A549 (cell line): ENCODE measurements around the gene ANKRD33B.

Experiments used
- CBX2 ChIP-seq: fragments of 200-600 bp; sonication (generic); IDR thresholded peaks from 2 replicates; pipeline ENCODE4 v1.6.1; 2016; ENCODE audit warnings: low read depth, mild to moderate bottlenecking, borderline replicate concordance
- JUNB ChIP-seq: fragments of >200 bp; sonication (Bioruptor Twin); formaldehyde crosslinking; IDR thresholded peaks from 2 replicates; pipeline ENCODE4 v1.6.1; 2016
- POLR2A ChIP-seq: IDR thresholded peaks from 2 replicates; pipeline ENCODE4 v1.6.1; 2012; ENCODE audit warnings: mild to moderate bottlenecking, low read length
- RFX5 ChIP-seq: fragments of 450-650 bp; IDR thresholded peaks from 2 replicates; pipeline ENCODE4 v1.7.1; 2014; ENCODE audit warnings: antibody characterized with exemption, mild to moderate bottlenecking, moderate library complexity
- RNF2 ChIP-seq: fragments of 200-600 bp; sonication (generic); IDR thresholded peaks from 2 replicates; pipeline ENCODE4 v1.6.1; 2016; ENCODE audit warnings: low read depth, mild to moderate bottlenecking, antibody characterized with exemption, moderate library complexity, borderline replicate concordance
- ZNF302 ChIP-seq: fragments of 250-450 bp; sonication (Bioruptor Pico); IDR thresholded peaks from 2 replicates; pipeline ENCODE4 v1.9.0; 2021; ENCODE audit warnings: inconsistent platforms, mild to moderate bottlenecking, moderate library complexity
- TF ChIP-seq, protein P1 (sequence below): fragments of >200 bp; sonication (Bioruptor Twin); formaldehyde crosslinking; IDR thresholded peaks from 3 replicates; pipeline ENCODE4 v1.5.1; 2016
- TF ChIP-seq, protein P2 (sequence below): fragments of 250-450 bp; sonication (Bioruptor Pico); IDR thresholded peaks from 2 replicates; pipeline ENCODE4 v1.5.0; 2021; ENCODE audit warnings: mild to moderate bottlenecking, moderate library complexity, borderline replicate concordance
- TF ChIP-seq, protein P3 (sequence below): IDR thresholded peaks from 2 replicates; pipeline ENCODE4 v1.6.1; 2012
- TF ChIP-seq, protein P4 (sequence below): IDR thresholded peaks from 2 replicates; pipeline ENCODE4 v1.6.1; 2012

DNA sequence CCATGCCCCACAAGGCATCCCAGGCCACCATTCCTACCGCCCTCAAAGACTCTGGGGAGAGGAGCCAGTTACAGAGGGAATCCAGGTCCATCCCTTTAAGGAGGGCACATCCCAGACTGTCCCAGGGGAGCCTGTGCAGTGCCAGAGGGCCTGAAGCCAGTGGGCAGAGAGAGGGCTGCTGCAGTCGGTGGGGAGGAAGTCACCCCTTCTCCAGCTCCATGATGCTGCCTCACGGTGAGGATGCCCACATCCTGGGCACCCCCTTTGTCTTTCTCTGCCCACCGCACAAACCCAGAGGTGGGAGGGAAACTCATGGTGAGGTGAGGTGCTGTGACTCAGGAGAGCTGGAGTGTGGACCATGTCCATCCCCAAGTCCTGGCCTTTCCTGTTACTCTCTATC lies 26.2 kb upstream of the ANKRD33B start:
- TF ChIP-seq, protein P1, sequence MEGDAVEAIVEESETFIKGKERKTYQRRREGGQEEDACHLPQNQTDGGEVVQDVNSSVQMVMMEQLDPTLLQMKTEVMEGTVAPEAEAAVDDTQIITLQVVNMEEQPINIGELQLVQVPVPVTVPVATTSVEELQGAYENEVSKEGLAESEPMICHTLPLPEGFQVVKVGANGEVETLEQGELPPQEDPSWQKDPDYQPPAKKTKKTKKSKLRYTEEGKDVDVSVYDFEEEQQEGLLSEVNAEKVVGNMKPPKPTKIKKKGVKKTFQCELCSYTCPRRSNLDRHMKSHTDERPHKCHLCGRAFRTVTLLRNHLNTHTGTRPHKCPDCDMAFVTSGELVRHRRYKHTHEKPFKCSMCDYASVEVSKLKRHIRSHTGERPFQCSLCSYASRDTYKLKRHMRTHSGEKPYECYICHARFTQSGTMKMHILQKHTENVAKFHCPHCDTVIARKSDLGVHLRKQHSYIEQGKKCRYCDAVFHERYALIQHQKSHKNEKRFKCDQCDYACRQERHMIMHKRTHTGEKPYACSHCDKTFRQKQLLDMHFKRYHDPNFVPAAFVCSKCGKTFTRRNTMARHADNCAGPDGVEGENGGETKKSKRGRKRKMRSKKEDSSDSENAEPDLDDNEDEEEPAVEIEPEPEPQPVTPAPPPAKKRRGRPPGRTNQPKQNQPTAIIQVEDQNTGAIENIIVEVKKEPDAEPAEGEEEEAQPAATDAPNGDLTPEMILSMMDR = no peak
- TF ChIP-seq JUNB = no peak
- TF ChIP-seq POLR2A = no peak
- TF ChIP-seq, protein P2, sequence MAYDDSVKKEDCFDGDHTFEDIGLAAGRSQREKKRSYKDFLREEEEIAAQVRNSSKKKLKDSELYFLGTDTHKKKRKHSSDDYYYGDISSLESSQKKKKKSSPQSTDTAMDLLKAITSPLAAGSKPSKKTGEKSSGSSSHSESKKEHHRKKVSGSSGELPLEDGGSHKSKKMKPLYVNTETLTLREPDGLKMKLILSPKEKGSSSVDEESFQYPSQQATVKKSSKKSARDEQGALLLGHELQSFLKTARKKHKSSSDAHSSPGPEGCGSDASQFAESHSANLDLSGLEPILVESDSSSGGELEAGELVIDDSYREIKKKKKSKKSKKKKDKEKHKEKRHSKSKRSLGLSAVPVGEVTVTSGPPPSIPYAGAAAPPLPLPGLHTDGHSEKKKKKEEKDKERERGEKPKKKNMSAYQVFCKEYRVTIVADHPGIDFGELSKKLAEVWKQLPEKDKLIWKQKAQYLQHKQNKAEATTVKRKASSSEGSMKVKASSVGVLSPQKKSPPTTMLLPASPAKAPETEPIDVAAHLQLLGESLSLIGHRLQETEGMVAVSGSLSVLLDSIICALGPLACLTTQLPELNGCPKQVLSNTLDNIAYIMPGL (CRISPR knock-in tag) = no peak
- TF ChIP-seq, protein P3, sequence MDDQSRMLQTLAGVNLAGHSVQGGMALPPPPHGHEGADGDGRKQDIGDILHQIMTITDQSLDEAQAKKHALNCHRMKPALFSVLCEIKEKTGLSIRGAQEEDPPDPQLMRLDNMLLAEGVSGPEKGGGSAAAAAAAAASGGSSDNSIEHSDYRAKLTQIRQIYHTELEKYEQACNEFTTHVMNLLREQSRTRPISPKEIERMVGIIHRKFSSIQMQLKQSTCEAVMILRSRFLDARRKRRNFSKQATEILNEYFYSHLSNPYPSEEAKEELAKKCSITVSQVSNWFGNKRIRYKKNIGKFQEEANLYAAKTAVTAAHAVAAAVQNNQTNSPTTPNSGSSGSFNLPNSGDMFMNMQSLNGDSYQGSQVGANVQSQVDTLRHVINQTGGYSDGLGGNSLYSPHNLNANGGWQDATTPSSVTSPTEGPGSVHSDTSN = no peak
- TF ChIP-seq ZNF302 (CRISPR knock-in tag) = no peak
- no peak for TF ChIP-seq RNF2
- TF ChIP-seq, protein P4, sequence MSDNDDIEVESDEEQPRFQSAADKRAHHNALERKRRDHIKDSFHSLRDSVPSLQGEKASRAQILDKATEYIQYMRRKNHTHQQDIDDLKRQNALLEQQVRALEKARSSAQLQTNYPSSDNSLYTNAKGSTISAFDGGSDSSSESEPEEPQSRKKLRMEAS = no peak
- no peak for TF ChIP-seq CBX2
- TF ChIP-seq RFX5 = no peak
